ENCODE results near the gene POLR2A. TPM values are rescaled to one million over a fixed set of nuclear protein-coding genes. Genes with fewer than 3 reads are reported as not detected.

Gene POLR2A
- total and polyA plus RNA-seq, 10 of the 15 experiments (the other 5 are each of a cell fraction or from before 2014, with no cell fraction given), result 1.7 to 121 (median 33.4) TPM

DNA sequence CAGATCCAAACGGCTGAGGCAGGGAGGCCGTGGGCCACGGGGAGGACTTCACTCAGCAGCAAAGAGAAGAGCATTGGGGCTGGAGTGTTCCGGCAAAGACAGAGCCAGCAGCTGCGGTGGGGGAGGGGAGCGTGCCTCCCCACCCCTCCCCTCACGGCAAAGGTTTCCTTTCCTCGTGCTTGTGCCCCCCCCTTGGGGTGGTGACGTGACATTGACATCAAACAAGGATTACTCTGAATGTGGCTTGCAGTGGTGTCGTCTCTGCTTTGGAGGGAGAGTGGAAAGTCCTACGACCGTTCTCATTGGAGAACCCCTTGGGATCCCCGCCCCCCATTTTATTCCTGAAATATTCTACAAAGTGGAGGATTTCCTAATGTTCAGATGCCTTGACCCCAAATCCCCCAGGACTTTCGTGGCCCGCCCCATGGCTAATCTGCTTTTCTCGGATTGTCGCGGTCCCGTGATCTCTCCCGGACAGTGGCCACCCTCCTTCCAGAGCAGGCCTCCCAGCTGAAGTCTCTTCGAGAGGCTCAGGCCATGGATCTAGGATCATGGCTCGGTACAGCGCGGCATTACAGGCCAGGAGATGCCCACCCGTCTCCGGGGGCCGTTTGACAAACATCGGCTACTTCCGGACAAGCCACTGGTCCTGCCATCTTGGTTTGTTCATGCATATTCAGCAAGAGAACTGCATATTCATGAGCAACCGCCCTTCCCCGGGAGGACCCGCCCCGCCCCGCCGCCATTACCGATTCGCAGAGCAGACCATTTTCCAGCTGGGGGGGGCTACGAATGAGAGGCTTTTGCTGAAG, 705 bp upstream of the POLR2A start (continued):
- TF ChIP-seq, protein P1, sequence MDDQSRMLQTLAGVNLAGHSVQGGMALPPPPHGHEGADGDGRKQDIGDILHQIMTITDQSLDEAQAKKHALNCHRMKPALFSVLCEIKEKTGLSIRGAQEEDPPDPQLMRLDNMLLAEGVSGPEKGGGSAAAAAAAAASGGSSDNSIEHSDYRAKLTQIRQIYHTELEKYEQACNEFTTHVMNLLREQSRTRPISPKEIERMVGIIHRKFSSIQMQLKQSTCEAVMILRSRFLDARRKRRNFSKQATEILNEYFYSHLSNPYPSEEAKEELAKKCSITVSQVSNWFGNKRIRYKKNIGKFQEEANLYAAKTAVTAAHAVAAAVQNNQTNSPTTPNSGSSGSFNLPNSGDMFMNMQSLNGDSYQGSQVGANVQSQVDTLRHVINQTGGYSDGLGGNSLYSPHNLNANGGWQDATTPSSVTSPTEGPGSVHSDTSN (IDR thresholded peaks at IDR 0.05; ENCODE audit: insufficient replicate concordance, low read depth, low read length), result no peak
- TF ChIP-seq RAD21 (IDR thresholded peaks at IDR 0.05; ENCODE audit: insufficient read depth, low read depth, low read length), result peak; percentile 12; the same call in 1 of the 2 replicates
- TF ChIP-seq IKZF2 (IDR thresholded peaks at IDR 0.05), result peak in 1 of 2 experiments; percentile 49; a peak in 3 of 4 replicates
- peak; percentile 8 to 72; a peak in 2 of 4 replicates for TF ChIP-seq BHLHE40 (IDR thresholded peaks at IDR 0.05; ENCODE audit: borderline replicate concordance in 1 of 2, low read depth in 2 of 2, low read length in 1 of 2)
- peak; percentile 92 for TF ChIP-seq NBN (IDR thresholded peaks at IDR 0.05)
- peak; percentile 93 for TF ChIP-seq TCF12 (IDR thresholded peaks at IDR 0.05; ENCODE audit: low read depth, low read length)
- TF ChIP-seq PAX5 (IDR thresholded peaks at IDR 0.05; ENCODE audit: borderline replicate concordance, low read depth, low read length), result 0 out of 2 replicates have a peak, but pooled peaks have one; percentile 49
- TF ChIP-seq BCL11A (IDR thresholded peaks at IDR 0.05; ENCODE audit: low read depth, low read length), result 0 out of 2 replicates have a peak, but pooled peaks have one; percentile 4
- TF ChIP-seq, protein P2, sequence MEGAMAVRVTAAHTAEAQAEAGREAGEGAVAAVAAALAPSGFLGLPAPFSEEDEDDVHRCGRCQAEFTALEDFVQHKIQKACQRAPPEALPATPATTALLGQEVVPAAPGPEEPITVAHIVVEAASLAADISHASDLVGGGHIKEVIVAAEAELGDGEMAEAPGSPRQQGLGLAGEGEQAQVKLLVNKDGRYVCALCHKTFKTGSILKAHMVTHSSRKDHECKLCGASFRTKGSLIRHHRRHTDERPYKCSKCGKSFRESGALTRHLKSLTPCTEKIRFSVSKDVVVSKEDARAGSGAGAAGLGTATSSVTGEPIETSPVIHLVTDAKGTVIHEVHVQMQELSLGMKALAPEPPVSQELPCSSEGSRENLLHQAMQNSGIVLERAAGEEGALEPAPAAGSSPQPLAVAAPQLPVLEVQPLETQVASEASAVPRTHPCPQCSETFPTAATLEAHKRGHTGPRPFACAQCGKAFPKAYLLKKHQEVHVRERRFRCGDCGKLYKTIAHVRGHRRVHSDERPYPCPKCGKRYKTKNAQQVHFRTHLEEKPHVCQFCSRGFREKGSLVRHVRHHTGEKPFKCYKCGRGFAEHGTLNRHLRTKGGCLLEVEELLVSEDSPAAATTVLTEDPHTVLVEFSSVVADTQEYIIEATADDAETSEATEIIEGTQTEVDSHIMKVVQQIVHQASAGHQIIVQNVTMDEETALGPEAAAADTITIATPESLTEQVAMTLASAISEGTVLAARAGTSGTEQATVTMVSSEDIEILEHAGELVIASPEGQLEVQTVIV (IDR thresholded peaks at IDR 0.05; ENCODE audit: borderline replicate concordance, partially characterized antibody), result peak; percentile 24
- TF ChIP-seq, protein P3, sequence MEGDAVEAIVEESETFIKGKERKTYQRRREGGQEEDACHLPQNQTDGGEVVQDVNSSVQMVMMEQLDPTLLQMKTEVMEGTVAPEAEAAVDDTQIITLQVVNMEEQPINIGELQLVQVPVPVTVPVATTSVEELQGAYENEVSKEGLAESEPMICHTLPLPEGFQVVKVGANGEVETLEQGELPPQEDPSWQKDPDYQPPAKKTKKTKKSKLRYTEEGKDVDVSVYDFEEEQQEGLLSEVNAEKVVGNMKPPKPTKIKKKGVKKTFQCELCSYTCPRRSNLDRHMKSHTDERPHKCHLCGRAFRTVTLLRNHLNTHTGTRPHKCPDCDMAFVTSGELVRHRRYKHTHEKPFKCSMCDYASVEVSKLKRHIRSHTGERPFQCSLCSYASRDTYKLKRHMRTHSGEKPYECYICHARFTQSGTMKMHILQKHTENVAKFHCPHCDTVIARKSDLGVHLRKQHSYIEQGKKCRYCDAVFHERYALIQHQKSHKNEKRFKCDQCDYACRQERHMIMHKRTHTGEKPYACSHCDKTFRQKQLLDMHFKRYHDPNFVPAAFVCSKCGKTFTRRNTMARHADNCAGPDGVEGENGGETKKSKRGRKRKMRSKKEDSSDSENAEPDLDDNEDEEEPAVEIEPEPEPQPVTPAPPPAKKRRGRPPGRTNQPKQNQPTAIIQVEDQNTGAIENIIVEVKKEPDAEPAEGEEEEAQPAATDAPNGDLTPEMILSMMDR (IDR thresholded peaks at IDR 0.05 in 2 of 3, conservative IDR thresholded peaks at IDR 0.05 in 1 of 3; ENCODE audit: control insufficient read depth in 2 of 3, extremely low read depth in 1 of 3, insufficient read depth in 1 of 3, low read depth in 3 of 3, low read length in 3 of 3), result 0 out of 6 replicates have a peak, but pooled peaks of 1 of the 3 experiments have one; percentile 6
- TF ChIP-seq, protein P4, sequence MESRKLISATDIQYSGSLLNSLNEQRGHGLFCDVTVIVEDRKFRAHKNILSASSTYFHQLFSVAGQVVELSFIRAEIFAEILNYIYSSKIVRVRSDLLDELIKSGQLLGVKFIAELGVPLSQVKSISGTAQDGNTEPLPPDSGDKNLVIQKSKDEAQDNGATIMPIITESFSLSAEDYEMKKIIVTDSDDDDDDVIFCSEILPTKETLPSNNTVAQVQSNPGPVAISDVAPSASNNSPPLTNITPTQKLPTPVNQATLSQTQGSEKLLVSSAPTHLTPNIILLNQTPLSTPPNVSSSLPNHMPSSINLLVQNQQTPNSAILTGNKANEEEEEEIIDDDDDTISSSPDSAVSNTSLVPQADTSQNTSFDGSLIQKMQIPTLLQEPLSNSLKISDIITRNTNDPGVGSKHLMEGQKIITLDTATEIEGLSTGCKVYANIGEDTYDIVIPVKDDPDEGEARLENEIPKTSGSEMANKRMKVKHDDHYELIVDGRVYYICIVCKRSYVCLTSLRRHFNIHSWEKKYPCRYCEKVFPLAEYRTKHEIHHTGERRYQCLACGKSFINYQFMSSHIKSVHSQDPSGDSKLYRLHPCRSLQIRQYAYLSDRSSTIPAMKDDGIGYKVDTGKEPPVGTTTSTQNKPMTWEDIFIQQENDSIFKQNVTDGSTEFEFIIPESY (IDR thresholded peaks at IDR 0.05), result no peak
- TF ChIP-seq RELA (IDR thresholded peaks at IDR 0.05; ENCODE audit: borderline replicate concordance, partially characterized antibody), result peak; percentile 6
- peak; percentile 52; the same call in 1 of the 2 replicates for TF ChIP-seq IKZF1 (conservative IDR thresholded peaks at IDR 0.05)
- TF ChIP-seq CREB1 (IDR thresholded peaks at IDR 0.05; ENCODE audit: low read depth), result peak; percentile 96
- TF ChIP-seq, protein P5, sequence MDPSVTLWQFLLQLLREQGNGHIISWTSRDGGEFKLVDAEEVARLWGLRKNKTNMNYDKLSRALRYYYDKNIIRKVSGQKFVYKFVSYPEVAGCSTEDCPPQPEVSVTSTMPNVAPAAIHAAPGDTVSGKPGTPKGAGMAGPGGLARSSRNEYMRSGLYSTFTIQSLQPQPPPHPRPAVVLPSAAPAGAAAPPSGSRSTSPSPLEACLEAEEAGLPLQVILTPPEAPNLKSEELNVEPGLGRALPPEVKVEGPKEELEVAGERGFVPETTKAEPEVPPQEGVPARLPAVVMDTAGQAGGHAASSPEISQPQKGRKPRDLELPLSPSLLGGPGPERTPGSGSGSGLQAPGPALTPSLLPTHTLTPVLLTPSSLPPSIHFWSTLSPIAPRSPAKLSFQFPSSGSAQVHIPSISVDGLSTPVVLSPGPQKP (IDR thresholded peaks at IDR 0.05; ENCODE audit: low read depth, low read length), result peak; percentile 57
- TF ChIP-seq, protein P6, sequence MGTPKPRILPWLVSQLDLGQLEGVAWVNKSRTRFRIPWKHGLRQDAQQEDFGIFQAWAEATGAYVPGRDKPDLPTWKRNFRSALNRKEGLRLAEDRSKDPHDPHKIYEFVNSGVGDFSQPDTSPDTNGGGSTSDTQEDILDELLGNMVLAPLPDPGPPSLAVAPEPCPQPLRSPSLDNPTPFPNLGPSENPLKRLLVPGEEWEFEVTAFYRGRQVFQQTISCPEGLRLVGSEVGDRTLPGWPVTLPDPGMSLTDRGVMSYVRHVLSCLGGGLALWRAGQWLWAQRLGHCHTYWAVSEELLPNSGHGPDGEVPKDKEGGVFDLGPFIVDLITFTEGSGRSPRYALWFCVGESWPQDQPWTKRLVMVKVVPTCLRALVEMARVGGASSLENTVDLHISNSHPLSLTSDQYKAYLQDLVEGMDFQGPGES (IDR thresholded peaks at IDR 0.05), result no peak
- no peak for TF ChIP-seq ZNF274 (IDR thresholded peaks at IDR 0.05; ENCODE audit: insufficient read depth, insufficient read length)
- peak; percentile 82 for TF ChIP-seq CHD2 (IDR thresholded peaks at IDR 0.05; ENCODE audit: borderline replicate concordance, low read depth, low read length)

All from GM12878 (cell line).